NT2/D1 (cell line): Measurements from ENCODE around the gene SLC7A5.
"Not testable (repeated sequence)": the region's sequence is repeated elsewhere in the genome, so short reads cannot be mapped to it uniquely, and the experiment has no call there.

Experiments
- SUZ12 ChIP-seq: IDR thresholded peaks from 2 replicates; pipeline ENCODE4 v1.6.1; 2011; ENCODE audit not compliant: insufficient read length, insufficient read depth; ENCODE audit errors: extremely low read depth
- YY1 ChIP-seq: IDR thresholded peaks from 2 replicates; pipeline ENCODE4 v1.6.1; 2011; ENCODE audit not compliant: insufficient read length, insufficient read depth
- ZNF274 ChIP-seq: IDR thresholded peaks from 2 replicates; pipeline ENCODE4 v1.6.1; 2011; ENCODE audit warnings: mild to moderate bottlenecking, low read depth, low read length

DNA sequence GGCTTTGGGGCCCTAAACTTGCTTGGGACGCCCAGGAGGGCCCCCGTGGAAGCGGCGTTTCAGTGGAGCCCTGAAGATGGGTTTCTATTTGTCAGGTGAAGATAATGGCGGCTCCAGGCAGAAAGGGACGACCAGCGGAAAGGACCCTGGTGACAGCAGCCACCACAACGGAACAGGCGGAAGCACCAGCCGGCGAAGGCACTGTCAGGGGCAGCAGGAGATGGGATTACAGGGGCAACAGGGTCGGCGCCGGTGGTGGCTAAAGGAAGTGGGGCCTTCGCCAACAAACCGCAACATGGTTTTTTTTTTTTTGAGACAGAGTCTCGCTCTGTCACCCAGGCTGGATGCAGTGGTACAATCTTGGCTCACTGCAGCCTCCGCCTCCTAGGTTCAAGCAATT lies 43.4 kb upstream of the SLC7A5 start:
- not testable (repeated sequence) for TF ChIP-seq YY1, ZNF274, SUZ12
